ENCODE results near the gene PAN3.

Gene PAN3

DNA sequence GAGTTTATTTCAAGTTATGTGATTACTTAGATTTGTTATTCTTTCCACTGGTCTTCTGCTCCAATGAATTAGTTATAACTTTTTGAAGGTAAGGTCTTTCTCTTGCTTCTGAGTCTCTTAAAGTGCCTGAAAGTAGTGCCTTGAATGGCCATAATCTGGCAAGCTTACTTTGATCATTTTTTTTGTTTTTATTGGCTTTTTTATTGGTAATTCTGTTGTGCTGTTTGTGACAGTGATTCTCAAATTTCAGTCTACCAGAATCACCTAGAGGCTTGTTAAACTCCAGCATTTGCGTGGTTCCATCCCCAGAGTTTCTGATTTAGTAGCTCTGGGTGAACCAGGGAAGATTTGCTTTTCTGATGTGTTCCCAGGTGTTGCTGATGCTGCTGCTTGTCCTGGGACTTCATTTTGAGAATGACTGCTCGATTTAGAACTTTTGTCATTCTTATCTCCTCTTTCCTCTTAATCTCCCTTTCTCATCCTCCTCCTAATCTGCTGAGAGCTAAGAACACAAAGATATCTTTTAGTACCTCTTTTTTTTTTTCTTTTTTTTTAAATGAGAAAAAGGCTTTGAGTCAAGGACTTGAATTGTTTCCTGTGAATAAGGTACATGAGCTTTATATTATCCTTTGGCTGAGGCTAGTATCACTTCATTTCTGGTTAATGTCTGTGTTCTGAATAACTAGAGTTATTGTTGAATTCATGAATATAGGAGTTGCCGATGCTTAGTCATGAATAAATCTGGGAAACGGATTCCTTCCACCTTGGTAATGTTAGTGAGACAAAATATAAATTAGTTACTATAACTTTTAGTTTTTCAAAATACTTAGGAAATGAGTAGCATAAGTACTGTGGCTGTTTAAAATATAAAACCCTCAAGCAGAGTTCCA, 91.4 kb downstream of the PAN3 start:
- no peak for DNase-seq

DNA sequence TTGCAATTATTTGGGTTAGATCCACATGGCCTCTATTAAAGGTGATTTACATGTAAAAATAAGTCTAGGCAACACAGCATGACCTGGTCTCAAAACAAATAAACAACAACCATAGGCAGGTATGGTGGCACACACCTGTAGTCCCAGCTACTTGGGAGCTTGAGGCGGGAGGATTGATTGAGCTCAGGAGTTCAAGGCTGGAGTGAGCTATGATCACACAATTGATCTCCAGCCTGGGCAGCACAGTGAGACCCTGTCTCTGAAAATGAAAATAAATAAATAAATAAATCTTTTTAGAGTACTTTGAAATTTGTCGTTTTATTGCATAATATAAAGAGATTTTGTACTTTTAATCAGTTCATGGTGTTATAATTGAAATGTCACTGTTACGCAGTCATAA, 93.3 kb downstream of the PAN3 start:
- DNase-seq = no peak

DNA sequence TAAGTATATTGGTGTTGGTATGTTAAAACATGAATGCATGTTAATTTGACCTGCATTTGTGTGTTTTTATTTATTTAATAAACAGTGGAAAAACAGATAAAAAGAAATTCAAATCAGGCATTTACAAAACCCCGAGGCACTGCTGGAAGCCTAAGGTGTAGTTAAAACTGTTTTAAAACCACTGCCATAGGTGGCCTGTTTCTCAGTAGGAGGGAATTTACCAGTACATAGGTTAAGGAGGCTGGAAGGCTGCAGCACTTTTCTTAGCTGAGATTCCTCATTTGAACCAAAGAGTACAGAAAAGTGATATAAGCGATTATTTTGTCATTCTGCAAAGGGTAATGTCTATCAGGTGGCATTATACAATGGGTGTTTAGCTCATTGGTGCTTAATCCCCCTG, 99.6 kb downstream of the PAN3 start:
- no peak for DNase-seq

DNA sequence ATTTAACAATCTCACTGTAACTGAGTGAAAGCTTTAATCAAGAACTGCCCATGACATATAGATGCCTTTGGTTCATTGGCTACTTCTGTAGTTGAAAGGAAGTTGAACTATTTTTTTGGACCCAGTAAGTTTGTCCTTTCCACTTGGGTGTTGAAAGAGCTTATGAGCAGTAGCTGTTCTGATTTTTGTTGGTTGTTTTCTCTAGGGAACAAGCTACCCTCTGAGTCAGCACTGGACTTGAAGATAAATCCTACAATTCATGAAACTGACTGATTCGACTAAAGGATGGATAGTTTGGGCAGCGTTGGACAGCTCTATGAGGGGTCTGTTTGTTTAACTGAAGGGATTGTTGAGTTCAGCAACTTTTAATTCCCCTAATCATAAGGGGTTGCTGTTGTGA, 101.0 kb downstream of the PAN3 start:
- DNase-seq = no peak

DNA sequence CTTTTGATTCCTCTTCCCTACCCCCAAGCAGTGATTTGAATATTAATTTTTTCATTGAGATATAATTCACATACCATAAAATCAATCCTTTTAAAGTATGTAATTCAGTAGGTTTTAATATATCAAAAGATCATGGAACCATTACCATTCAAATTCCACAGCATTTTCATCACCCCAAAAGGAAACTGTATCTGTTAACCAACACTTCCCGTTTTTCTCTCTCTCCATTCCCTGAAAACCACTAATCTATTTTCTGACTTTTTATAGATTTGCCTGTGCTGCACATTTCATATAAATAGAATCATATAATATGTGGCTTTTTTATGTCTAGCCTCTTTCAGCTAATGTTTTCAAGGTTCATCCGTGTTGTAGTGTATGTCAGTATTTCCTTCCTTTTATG, 107.1 kb downstream of the PAN3 start:
- DNase-seq = no peak

DNA sequence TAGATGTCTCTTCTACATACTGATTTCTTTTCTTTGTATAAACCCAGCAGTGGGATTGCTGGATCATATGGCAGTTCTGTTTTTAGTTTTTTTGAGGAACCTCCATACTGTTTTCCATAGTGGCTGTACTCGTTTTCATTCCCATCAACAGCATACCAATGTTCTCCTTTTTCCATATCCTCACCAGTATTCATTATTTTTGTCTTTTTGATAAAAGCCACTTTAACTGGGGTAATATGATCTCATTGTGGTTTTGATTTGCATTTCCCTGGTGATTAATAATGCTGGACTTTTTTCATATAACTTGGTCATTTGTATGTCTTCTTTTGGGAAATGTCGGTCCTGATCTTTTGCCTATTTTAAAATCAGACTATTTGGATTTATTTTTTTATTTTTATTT, 108.5 kb downstream of the PAN3 start:
- DNase-seq = no peak

DNA sequence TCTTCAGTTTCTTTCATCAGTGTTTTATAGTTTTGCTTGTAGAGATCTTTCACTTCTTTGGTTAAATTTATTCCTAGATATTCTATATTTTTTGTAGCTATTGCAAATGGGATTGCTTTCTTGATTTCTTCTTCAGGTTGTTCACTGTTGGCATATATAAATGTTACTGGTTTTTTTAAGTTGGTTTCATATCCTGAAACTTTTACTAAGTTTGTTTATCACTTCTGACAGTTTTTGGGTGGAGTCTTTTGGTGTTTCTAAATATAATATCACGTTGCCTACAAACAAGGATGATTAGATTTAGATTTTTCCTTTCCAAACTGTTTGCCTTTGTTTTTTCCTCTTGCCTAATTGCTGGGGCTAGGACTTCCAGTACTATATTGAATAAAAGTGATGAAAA, 109.7 kb downstream of the PAN3 start:
- DNase-seq = no peak

DNA sequence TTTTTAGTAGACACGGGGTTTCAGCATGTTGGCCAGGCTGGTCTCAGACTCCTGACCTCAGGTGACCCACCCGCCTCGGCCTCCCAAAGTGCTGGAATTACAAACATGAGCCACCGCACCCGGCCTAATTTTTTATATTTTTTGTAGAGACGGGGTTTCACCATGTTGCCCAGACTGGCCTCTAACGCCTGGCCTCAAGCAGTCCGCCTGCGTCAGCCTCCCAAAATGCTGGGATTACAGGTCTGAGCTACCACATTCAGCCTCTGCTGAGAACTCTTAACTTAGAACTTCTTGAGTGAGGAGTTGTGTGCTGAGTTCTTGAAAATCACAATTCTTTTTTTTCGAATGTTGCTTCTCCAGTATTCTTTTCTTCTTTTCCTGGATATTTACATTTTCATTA, 112.2 kb downstream of the PAN3 start:
- no peak for DNase-seq

DNA sequence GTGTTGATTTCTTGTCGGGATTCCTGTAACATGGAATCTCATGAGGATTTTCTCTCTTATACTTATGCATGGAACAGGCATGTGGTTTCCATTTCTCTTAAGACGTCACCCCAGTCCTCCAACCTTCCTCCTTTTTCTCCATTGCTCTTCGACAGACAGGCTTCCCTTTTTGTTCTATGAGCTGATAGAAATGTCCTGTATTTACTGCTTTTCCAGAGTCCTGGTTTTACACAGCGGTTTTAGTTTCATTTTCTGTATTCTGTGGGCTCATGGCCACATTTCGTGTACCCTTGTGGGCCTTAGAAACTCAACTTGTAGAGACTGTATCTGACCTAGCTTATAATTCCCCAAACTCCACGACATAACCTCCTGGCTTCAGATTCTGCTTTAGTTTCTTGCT, 113.1 kb downstream of the PAN3 start:
- DNase-seq = no peak

DNA sequence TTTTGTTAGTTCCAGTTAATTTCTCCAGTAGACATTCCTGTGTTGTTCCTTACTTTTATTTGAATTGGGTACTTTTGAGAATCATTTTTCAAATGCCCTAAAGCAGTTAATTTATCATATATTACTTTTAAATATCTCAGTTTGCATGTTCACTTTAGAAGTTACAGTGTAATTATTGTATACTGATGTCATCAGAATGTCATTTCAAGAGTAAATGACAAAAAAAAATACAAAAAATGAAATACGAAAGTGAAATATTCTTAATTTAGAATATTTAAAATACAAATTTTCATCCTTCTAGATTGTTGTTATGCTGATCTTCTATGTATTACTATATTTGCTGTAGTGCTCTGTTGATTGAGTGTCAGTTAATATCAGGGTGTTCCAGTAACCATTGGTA, 114.2 kb downstream of the PAN3 start:
- no peak for DNase-seq

DNA sequence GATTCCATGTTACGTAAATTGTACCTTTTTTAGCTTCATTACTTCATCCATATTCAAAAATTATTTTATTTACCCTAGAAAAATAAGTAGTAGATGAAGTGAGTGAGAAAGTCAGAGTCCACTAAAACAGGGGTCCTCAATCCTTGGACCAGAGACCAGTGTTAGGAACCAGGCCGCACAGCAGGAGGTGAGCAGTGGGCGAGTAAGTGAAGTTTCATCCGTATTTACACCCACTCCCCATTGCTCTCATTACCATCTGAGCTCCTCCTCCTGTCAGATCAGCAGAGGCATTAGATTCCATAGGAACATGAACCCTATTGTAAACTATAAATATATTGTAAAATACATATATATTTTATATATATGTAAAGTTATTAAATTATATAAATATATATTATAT, 119.0 kb downstream of the PAN3 start:
- DNase-seq = no peak

DNA sequence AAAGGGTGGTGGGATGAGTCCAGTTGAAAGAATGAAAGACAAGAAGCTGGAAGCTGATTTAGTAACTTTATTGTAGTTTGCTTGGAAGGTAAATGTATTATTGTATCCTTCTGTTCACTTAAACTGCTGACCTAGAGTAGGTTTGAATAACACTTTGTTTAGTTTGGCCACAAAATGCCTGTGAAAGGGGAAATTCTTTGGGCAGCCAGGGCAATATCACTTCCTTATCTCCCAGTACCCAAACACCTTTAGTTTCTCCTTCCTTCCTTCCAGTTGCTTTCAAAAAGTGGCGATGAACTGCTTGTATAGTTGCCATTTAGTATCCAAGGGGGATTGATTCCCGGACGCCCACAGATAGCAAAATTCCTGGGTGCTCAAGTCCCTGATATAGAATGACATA, 120.1 kb downstream of the PAN3 start:
- no peak for DNase-seq

DNA sequence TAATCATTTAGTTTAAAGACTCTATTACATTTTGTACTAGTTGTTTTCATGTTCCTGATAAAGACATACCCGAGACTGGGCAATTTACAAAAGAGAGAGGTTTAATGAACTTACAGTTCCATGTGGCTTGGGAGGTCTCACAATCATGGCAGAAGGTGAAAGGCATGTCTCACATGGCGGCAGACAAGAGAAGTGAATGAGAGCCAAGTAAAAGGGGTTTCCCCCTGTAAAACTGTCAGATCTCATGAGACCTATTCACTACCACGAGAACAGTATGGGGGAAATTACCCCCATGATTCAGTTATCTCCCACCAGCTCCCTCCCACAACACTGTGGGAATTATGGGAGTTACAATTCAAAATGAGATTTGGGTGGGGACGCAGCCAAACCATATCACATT, 129.2 kb downstream of the PAN3 start:
- DNase-seq = no peak

DNA sequence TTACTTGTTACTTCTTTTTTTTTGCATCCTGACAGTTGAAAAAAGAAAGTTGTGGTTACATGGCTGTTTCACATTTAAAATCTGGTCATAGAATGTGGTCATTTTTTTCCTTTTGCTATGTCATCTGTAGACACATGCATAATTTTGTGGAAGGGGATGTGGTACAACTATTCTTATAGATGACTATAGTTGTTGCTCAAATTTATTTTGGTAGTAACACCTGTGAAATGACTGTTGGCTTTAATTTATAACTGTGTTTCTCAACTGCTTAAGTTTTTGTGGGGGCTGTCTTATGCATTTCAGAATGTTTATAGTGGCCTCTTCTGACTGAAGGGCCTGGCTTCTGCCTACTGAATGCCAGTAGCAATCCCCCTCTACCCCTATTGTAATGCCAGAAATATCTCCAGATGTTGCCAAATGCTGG, 130.5 kb downstream of the PAN3 start:
- no peak for DNase-seq

DNA sequence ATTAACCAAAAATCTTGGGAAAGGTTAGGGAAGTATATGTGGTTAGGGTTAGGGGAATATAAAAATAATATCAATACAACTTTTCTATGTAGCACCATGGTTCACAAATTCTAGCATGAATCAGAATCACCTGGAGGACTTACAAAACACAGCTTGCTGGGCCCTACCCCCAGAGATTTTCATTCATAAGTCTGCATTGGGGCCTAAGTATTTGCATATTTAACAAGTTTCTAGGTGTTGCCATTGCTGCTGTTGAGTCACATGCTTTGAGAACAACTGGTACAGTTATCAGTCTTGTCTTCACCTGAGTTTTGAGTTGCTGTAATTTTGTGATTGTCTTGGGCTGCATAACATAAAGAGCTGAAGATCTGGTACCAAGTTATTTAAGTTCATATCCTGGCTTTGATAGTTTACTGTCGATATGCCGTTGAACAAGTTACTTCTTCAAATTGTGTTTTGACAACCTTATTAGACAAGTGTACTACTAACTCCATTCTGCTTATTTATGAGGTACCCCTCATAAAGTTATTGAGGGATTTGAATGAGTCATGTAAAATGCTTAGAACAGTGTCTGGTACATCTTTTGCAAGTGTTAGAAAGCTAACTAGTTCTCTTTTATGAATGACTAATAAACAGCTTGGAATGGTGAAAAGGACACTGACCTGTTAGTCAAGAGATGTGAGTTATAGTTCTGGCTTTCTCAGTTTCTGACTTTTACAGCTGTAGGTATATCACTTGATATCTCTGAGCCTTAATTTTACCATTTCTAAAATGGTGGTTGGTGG, 132.9 kb downstream of the PAN3 start:
- DNase-seq = no peak

DNA sequence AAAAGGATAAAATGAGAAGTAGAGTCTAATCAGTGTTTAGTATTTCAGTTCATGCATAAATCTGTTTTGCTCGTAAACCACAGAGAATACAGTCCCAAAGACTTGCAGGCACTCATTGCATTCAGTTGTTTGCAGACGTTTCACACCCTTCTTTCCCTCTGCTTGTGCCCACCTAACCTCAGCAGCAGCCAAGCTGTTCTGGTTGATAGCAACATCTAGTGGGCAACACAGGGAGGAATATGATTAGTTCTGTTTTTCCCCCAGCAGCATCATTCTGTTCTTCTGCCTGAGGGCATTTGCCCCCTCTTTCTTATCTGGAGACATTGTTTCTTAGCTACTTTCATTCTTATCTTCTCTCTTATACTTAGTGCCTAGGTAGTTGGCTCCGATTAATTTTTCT, 135.6 kb downstream of the PAN3 start:
- no peak for DNase-seq

DNA sequence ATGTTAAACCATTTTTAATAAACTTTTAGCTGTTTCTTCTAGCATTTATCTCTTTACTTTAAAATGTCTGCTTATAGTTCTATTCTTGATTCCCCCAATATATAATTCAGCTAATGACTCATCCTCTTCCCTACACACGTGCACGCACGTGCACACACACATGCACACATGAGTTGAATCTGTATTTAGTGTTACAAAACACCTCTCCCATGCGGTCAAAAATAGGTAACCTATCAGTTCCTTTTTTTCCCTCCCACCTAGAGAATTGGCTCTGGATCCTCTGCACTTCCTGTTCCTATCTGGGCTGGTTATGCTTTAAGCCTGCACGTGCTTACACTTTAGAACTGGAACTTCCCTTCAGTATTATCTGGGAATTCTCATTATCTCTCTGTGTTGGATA, 144.1 kb downstream of the PAN3 start:
- no peak for DNase-seq

DNA sequence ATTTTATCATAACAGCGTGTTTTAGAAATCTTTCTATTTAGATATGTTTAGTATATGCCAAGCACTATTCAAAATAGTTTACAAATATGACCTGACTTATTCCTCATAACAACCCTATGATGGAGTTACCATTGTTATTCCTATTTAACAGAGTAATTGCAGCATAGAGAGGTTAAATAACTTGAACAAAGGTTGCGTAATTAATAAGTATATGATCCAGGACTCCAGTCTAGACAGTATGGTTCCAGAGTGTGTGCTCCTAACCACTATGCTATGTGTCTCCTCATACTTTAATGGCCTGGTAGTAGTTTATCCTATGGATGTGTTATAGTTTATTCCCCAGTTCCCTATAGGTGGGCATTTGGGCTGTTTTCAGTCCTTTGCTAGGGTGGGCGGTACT, 145.3 kb downstream of the PAN3 start:
- no peak for DNase-seq

DNA sequence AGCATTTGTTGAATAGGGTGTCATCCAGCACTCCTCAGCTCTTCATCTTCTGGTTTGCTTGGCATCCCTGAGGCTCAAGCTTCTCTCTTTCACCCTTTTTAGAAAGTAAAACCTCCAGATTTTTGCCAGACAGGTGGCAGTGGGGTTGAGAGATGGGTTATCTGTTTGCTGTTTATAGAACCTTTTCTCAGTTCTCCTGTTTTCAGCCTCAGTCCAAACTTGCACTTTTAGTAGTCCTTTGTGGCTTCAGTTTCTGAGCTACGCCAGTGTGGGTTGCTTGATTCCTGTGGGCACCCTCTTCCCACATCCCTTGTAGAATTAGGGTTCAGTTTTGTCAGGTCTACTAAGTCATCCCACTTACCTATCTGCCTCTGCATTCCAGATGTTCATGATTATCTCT, 147.9 kb downstream of the PAN3 start:
- no peak for DNase-seq

DNA sequence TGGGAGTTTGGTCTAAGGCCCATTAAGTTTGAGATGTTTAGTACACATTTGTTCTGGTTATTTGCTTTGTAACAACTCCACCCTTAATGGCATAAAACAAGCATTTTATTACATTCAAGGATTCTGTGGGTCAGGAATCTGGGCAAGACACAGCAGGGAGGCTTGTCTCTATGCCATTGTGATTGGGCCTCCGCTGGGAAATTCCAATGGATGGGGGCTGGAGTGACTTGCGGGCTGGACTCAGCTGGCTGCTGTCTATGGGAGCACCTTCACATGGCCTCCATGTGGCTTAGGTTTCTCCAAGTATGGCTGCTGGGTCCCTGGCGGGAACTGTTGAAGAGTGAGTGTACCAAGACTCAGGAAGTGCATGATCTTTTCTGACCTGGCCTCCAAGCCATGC, 159.0 kb downstream of the PAN3 start:
- no peak for DNase-seq

DNA sequence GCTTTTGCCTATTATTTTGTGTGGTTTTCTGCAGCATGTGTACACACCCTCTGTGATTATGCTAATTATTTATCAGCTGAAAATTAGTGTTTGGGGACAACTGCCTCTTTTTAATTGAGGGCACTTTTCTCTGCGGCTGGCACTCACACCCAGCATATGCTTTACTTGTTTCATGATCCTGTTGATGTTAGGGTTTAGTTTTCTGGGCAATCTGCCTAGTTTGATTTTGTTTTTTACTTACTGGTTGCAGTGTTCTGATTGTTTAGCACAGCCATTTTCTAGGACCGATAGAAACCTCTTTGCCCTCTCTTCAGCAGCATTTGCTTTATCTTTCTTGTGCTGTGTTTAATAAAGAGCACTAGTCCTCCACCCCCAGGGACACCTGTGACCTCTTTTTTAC, 161.6 kb downstream of the PAN3 start:
- no peak for DNase-seq

DNA sequence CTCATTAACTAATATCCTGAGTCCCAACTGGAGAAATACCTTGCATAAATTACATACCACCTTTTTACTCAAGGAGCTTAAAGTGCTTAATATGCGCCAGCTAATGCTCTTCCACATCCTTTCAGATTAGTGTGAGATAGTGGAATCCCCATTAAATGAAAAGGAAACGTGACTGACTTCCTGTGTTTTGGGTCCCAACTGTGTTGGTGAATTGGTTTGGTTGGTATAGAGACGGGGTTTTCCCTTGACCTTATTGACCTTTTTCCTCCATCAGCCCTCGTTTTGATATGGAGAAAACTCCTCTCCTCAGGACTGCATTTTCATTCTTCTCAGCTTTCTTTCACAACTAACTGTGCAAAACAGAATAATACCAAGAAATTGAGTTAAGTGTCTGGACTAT, 163.5 kb downstream of the PAN3 start:
- DNase-seq = no peak

DNA sequence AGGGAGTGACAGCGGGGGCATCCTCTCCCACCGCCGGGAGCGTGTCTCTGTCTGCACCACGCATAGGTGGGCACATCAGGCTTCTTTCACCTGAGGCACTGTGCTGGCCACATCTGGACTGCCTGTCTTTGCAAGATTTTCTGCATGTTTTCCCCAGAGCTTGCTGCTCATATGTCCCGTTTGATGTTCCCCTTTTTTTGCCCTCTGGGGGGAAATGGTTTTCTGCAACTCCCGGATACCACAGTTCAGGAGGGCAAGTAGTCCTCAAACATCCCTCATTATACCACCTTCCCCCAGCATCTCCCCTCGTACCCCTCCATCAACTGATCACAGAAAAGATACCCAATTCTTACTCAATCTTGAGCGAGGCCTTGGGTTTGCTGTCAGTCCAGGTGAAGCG, 168.0 kb downstream of the PAN3 start:
- no peak for DNase-seq

DNA sequence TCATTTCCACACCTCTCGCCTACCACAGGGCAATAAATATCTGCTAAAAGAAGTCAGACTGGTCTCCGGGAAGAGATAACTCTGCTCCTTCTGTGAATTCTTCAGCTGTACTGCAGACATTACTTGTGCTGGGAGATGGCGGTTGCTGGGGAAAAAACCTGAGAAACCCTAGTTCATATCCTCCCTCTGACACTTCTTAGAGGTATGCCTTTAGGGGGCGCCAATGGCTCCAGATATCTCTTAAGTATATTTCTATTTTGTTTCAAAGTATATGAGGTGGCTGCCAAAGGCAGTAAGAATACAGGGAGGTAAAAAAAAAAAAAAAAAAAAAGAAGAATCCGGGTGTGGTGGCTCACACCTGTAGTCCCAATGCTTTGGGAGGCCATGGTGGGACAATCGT, 175.2 kb downstream of the PAN3 start:
- no peak for DNase-seq

DNA sequence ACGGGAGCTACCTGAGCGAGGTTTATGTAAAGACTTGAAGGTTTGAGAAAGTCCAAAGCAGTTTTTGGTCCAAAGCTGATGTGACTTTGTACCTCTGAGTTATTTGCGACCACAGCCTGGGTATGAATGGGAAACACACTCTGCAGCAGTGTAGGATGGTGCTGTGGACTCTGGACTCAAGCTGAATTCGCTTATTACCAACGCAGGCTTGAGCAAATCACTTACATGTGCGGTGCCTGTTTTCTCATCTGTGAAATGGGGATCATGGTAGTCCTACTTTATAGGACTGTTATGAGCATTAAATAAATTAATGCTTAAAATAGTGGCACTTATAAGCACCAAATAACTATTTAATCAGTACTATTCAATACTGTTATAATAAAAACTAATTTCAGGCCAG, 176.5 kb downstream of the PAN3 start:
- DNase-seq = no peak
